H9 (cell line): ENCODE measurements around the gene CD300C. TPM values are rescaled to one million over a fixed set of nuclear protein-coding genes. Genes with fewer than 3 reads are reported as not detected.

Source experiments
- DNase-seq: peaks from one replicate; pipeline ENCODE4 v3.0.0-alpha.2; 2017
- H2AFZ ChIP-seq: one replicate; pipeline ENCODE4 v1.6.1; 2013; ENCODE audit warnings: mild to moderate bottlenecking, low read length, control low read depth, moderate library complexity
- H2AK5ac ChIP-seq: 2 replicates; pipeline ENCODE4 v1.6.1; 2013; ENCODE audit warnings: low read length, control low read depth, mixed read lengths; ENCODE audit not compliant: insufficient read length
- H2BK120ac ChIP-seq: one replicate; pipeline ENCODE4 v1.6.1; 2013; ENCODE audit warnings: low read depth, mild to moderate bottlenecking, low read length, control low read depth, inconsistent platforms; ENCODE audit not compliant: poor library complexity, severe bottlenecking
- H2BK12ac ChIP-seq: 2 replicates; pipeline ENCODE4 v1.6.1; 2013; ENCODE audit warnings: low read length, control low read depth, mixed read lengths, low read depth; ENCODE audit not compliant: insufficient read length
- H2BK15ac ChIP-seq: 2 replicates; pipeline ENCODE4 v1.6.1; 2013; ENCODE audit warnings: low read depth, low read length, control low read depth
- H2BK20ac ChIP-seq: one replicate; pipeline ENCODE4 v1.6.1; 2013; ENCODE audit warnings: low read depth, mild to moderate bottlenecking, low read length, control low read depth, inconsistent platforms; ENCODE audit not compliant: poor library complexity, severe bottlenecking
- H2BK5ac ChIP-seq: 2 replicates; pipeline ENCODE4 v1.6.1; 2013; ENCODE audit warnings: low read length, control low read depth, mixed read lengths; ENCODE audit not compliant: insufficient read length
- H3K14ac ChIP-seq: 2 replicates; pipeline ENCODE4 v1.6.1; 2013; ENCODE audit warnings: low read length, control low read depth; ENCODE audit not compliant: insufficient read depth
- H3K18ac ChIP-seq: 2 replicates; pipeline ENCODE4 v1.6.1; 2013; ENCODE audit warnings: low read depth, mild to moderate bottlenecking, mixed read lengths, low read length, control low read depth; ENCODE audit not compliant: insufficient read length
- H3K23ac ChIP-seq: 2 replicates; pipeline ENCODE4 v1.6.1; 2013; ENCODE audit warnings: low read length, control low read depth, mixed read lengths, low read depth; ENCODE audit not compliant: insufficient read length
- H3K23me2 ChIP-seq: 2 replicates; pipeline ENCODE4 v1.6.1; 2013; ENCODE audit warnings: low read depth, mild to moderate bottlenecking, mixed read lengths, low read length, control low read depth; ENCODE audit not compliant: insufficient read length, poor library complexity, severe bottlenecking
- H3K27ac ChIP-seq: 2 replicates; pipeline ENCODE4 v1.5.1; 2013; ENCODE audit warnings: low read length, control low read depth, mixed read lengths, low read depth; ENCODE audit not compliant: insufficient read length
- H3K27me3 ChIP-seq: 2 replicates; pipeline ENCODE4 v1.6.1; 2013; ENCODE audit warnings: low read length, control low read depth, inconsistent platforms; ENCODE audit not compliant: insufficient read depth
- H3K4ac ChIP-seq: 2 replicates; pipeline ENCODE4 v1.6.1; 2013; ENCODE audit warnings: low read depth, mild to moderate bottlenecking, control low read depth, inconsistent platforms, low read length, moderate library complexity
- H3K4me1 ChIP-seq: 2 replicates; pipeline ENCODE4 v1.6.1; 2013; ENCODE audit warnings: low read length, control low read depth, inconsistent platforms; ENCODE audit not compliant: insufficient read depth
- H3K4me2 ChIP-seq: 2 replicates; pipeline ENCODE4 v1.6.1; 2013; ENCODE audit warnings: low read length, control low read depth, mixed read lengths; ENCODE audit not compliant: insufficient read length, insufficient read depth
- H3K56ac ChIP-seq: 2 replicates; pipeline ENCODE4 v1.6.1; 2013; ENCODE audit warnings: low read depth, mild to moderate bottlenecking, mixed read lengths, low read length, control low read depth; ENCODE audit not compliant: insufficient read length
- H3K79me1 ChIP-seq: 2 replicates; pipeline ENCODE4 v1.6.1; 2013; ENCODE audit warnings: low read depth, mild to moderate bottlenecking, moderate library complexity, low read length, control low read depth, inconsistent platforms; ENCODE audit not compliant: insufficient read depth, poor library complexity, severe bottlenecking
- H3K79me2 ChIP-seq: 2 replicates; pipeline ENCODE4 v1.6.1; 2013; ENCODE audit warnings: low read length, control low read depth, inconsistent platforms; ENCODE audit not compliant: insufficient read depth
- H3K9ac ChIP-seq: 2 replicates; pipeline ENCODE4 v1.6.1; 2013; ENCODE audit warnings: low read length, control low read depth, mixed read lengths; ENCODE audit not compliant: insufficient read length; ENCODE audit errors: extremely low read depth
- H3K9me3 ChIP-seq: one replicate; pipeline ENCODE4 v1.6.1; 2013; ENCODE audit warnings: low read depth, low read length, inconsistent platforms; ENCODE audit not compliant: control insufficient read depth
- H3T11ph ChIP-seq: one replicate; pipeline ENCODE4 v1.6.1; 2013; ENCODE audit warnings: mild to moderate bottlenecking, low read length, control low read depth, inconsistent platforms
- H4K20me1 ChIP-seq: one replicate; pipeline ENCODE4 v1.6.1; 2013; ENCODE audit not compliant: control insufficient read depth, insufficient read length, insufficient read depth
- H4K5ac ChIP-seq: 2 replicates; pipeline ENCODE4 v1.6.1; 2013; ENCODE audit warnings: low read depth, mild to moderate bottlenecking, mixed read lengths, low read length, control low read depth; ENCODE audit not compliant: insufficient read length
- H4K8ac ChIP-seq: replicated peaks from 2 replicates; pipeline ENCODE4 v1.6.1; 2013; ENCODE audit warnings: low read length, control low read depth, mixed read lengths, low read depth; ENCODE audit not compliant: insufficient read length
- H4K91ac ChIP-seq: 2 replicates; pipeline ENCODE4 v1.6.1; 2013; ENCODE audit warnings: low read depth, mild to moderate bottlenecking, moderate library complexity, mixed read lengths, low read length, control low read depth; ENCODE audit not compliant: insufficient read length
- H3K27ac Mint-ChIP-seq, 3 experiments: 2 replicates in 2 of 3; 3 replicates in 1 of 3; pipeline ENCODE4 v1.8.0; 2020 to 2021; ENCODE audit warnings: mixed read lengths in 3 of 3, mild to moderate bottlenecking in 1 of 3, moderate library complexity in 1 of 3
- H3K27me3 Mint-ChIP-seq: 2 replicates; pipeline ENCODE4 v1.8.0; 2021; ENCODE audit warnings: low read depth, mild to moderate bottlenecking, moderate library complexity, mixed read lengths
- H3K36me3 Mint-ChIP-seq, 3 experiments: 2 replicates in 2 of 3; 3 replicates in 1 of 3; pipeline ENCODE4 v1.8.0; 2020 to 2021; ENCODE audit warnings: low read depth in 3 of 3, mixed read lengths in 3 of 3; ENCODE audit not compliant: insufficient read depth in 1 of 3
- H3K4me1 Mint-ChIP-seq, 2 experiments: 2 replicates each; pipeline ENCODE4 v1.8.0; 2020; ENCODE audit warnings: mixed read lengths in 2 of 2
- H3K4me3 Mint-ChIP-seq, 2 experiments: 2 replicates in 1 of 2; 3 replicates in 1 of 2; pipeline ENCODE4 v1.8.0; 2020 to 2021; ENCODE audit warnings: mild to moderate bottlenecking in 2 of 2, mixed read lengths in 2 of 2, moderate library complexity in 1 of 2
- H3K9me3 Mint-ChIP-seq, 2 experiments: 2 replicates in 1 of 2; 3 replicates in 1 of 2; pipeline ENCODE4 v1.8.0; 2020; ENCODE audit warnings: mild to moderate bottlenecking in 2 of 2, mixed read lengths in 2 of 2, moderate library complexity in 1 of 2
- WGBS: extraction: QIAGEN DNeasy Blood & Tissue Kit; methylation state at CpG from one replicate; pipeline ENCODE4 v1.1.7; 2013; ENCODE audit warnings: missing lambda C conversion rate, low lambda C conversion rate, mixed read lengths; ENCODE audit not compliant: insufficient read length; ENCODE audit errors: extremely low coverage; 5-methylcytosine and 5-hydroxymethylcytosine counted together
- total RNA-seq: library from RNA; stranded (reverse); gene quantifications from 2 replicates; pipeline ENCODE4 v1.2.1, GENCODE V29; 2021
- TF ChIP-seq, protein P1 (sequence below): fragments of 200-600 bp; sonication (generic); conservative IDR thresholded peaks from 3 replicates; pipeline ENCODE4 v1.8.0; 2021; ENCODE audit warnings: antibody characterized with exemption, mild to moderate bottlenecking

The CD300C gene
- total RNA-seq, 1 experiment from 2014 or later, result not detected

DNA sequence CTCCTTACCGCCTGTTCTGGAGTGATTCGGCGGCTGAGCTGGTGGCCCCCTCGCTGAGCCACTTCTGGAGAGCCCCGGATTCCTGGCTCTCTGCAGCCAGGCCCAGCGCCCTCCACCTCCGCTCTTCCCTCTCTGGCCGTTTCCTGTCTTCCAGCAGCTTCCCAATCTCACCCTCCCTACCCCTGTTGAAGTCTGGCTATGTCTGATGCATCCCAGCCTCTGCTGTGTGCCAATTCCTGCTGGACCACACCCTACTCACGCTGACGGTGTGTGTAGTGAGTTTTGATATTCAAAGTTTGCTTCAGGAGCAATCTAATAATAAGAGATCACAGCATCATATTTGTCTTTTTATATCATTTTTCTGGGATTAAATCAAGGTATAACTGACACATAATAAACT lies 36.7 kb upstream of the CD300C start:
- WGBS, result no CpG with 5 or more reads among the region's 10 CpGs
- H3K23ac ChIP-seq, result no peak overlapping the region

More for the DNA sequence above, 36.7 kb upstream of the CD300C start:
- TF ChIP-seq, protein P1, sequence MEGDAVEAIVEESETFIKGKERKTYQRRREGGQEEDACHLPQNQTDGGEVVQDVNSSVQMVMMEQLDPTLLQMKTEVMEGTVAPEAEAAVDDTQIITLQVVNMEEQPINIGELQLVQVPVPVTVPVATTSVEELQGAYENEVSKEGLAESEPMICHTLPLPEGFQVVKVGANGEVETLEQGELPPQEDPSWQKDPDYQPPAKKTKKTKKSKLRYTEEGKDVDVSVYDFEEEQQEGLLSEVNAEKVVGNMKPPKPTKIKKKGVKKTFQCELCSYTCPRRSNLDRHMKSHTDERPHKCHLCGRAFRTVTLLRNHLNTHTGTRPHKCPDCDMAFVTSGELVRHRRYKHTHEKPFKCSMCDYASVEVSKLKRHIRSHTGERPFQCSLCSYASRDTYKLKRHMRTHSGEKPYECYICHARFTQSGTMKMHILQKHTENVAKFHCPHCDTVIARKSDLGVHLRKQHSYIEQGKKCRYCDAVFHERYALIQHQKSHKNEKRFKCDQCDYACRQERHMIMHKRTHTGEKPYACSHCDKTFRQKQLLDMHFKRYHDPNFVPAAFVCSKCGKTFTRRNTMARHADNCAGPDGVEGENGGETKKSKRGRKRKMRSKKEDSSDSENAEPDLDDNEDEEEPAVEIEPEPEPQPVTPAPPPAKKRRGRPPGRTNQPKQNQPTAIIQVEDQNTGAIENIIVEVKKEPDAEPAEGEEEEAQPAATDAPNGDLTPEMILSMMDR, result no peak
- H2BK20ac ChIP-seq, result no peak overlapping the region
- no peaks in the 10 kb centered on the region for H3K79me2 ChIP-seq
- no peak overlapping the region for H2BK15ac ChIP-seq
- H3K27me3 ChIP-seq, result no peaks in the 10 kb centered on the region
- H3K9me3 ChIP-seq, result no peaks in the 10 kb centered on the region
- H2AFZ ChIP-seq, result no peak overlapping the region
- no peak overlapping the region for H3K18ac ChIP-seq
- no peak overlapping the region for H3K14ac ChIP-seq
- Mint-ChIP-seq H3K36me3 (no peaks in the 10 kb centered on the region), H3K9me3 (no peaks in the 10 kb centered on the region; a peak in 1 of 5 replicates), H3K4me3 (no peak overlapping the region), H3K27me3 (peaks cover 26% of the 10 kb centered on the region), H3K27ac (no peak overlapping the region), H3K4me1 (no peaks in the 10 kb centered on the region; a peak in 1 of 4 replicates)
- H2BK12ac ChIP-seq, result no peak overlapping the region
- no peak for DNase-seq
- H3T11ph ChIP-seq, result no peak overlapping the region
- H4K8ac ChIP-seq, result no peak overlapping the region
- no peak overlapping the region for H2BK5ac ChIP-seq
- H3K9ac ChIP-seq, result no peak overlapping the region
- H3K4ac ChIP-seq, result no peak overlapping the region
- H4K91ac ChIP-seq, result no peak overlapping the region
- no peak overlapping the region for H3K56ac ChIP-seq
- no peak overlapping the region for H2AK5ac ChIP-seq
- H3K79me1 ChIP-seq, result no peaks in the 10 kb centered on the region
- no peaks in the 10 kb centered on the region for H3K23me2 ChIP-seq
- no peak overlapping the region for H3K27ac ChIP-seq
- no peak overlapping the region for H3K4me2 ChIP-seq
- no peak overlapping the region for H2BK120ac ChIP-seq
- no peaks in the 10 kb centered on the region for H4K20me1 ChIP-seq
- no peaks in the 10 kb centered on the region for H3K4me1 ChIP-seq
- no peak overlapping the region for H4K5ac ChIP-seq
